Panc1 (cell line): ENCODE data around the gene PTPRK. TPM values are rescaled to one million over a fixed set of nuclear protein-coding genes. Genes with fewer than 3 reads are reported as not detected.

Source experiments
- ATAC-seq: fragments of 200-7000 bp; cut with Tn5 transposase; 2 replicates; pipeline ENCODE4 v1.9.1; 2020; ENCODE audit warnings: mild to moderate bottlenecking, moderate library complexity
- BruUV-seq: library from RNA; stranded (reverse); fragments of 400-500 nt; replicated peaks from 2 replicates; lab custom pipeline; 2021; lab: Mats Ljungman, UMichigan
- CTCF ChIA-PET: fragments of 300-600 bp; sonication (Branson Sonifier 250); formaldehyde crosslinking; loops from one replicate; lab custom pipeline; 2022; ENCODE audit warnings: antibody characterized with exemption; lab: Charles Lee
- POLR2A ChIA-PET: fragments of 300-600 bp; sonication (Branson Sonifier 250); formaldehyde crosslinking; loops from one replicate; lab custom pipeline; 2022; ENCODE audit warnings: antibody characterized with exemption; lab: Charles Lee
- DNase-seq: peaks from one replicate; pipeline ENCODE4 v3.0.0-alpha.2; 2010; ENCODE audit warnings: low read depth, low spot score
- H3K27ac ChIP-seq: 2 replicates; pipeline ENCODE4 v1.5.1; 2011; ENCODE audit warnings: mild to moderate bottlenecking, low read length, inconsistent platforms
- H3K27me3 ChIP-seq: fragments of 200-500 bp; sonication (Bioruptor generic); 2 replicates; pipeline ENCODE4 v1.6.0; 2014; ENCODE audit warnings: low read length, inconsistent platforms; ENCODE audit not compliant: control insufficient read depth, insufficient read depth
- H3K36me3 ChIP-seq: fragments of 200-500 bp; sonication (Bioruptor generic); 2 replicates; pipeline ENCODE4 v1.5.1; 2014; ENCODE audit warnings: inconsistent platforms, mild to moderate bottlenecking, low read length, moderate library complexity; ENCODE audit not compliant: control insufficient read depth, insufficient read depth
- H3K4me1 ChIP-seq: 2 replicates; pipeline ENCODE4 v1.5.1; 2011; ENCODE audit warnings: inconsistent platforms, mild to moderate bottlenecking, low read length, moderate library complexity; ENCODE audit not compliant: control insufficient read depth, insufficient read depth
- H3K4me3 ChIP-seq, 2 experiments: 2 replicates each; pipeline ENCODE4 v1.5.1; 2011 to 2012; ENCODE audit warnings: low read depth in 2 of 2, low read length in 2 of 2, mild to moderate bottlenecking in 2 of 2, inconsistent platforms in 1 of 2, moderate library complexity in 1 of 2
- H3K9me3 ChIP-seq: fragments of 200-500 bp; sonication (Bioruptor generic); 2 replicates; pipeline ENCODE4 v1.5.1; 2014; ENCODE audit warnings: low read depth, mild to moderate bottlenecking, inconsistent platforms, low read length, moderate library complexity; ENCODE audit not compliant: control insufficient read depth, insufficient read depth
- POLR2AphosphoS5 ChIP-seq: IDR thresholded peaks from 2 replicates; pipeline ENCODE4 v1.6.1; 2012; ENCODE audit warnings: mild to moderate bottlenecking, low read depth, low read length, moderate library complexity
- SIN3A ChIP-seq: IDR thresholded peaks from 2 replicates; pipeline ENCODE4 v1.6.1; 2012; ENCODE audit warnings: low read depth, mild to moderate bottlenecking, low read length, moderate library complexity, borderline replicate concordance; ENCODE audit not compliant: insufficient read depth
- TCF7L2 ChIP-seq: IDR thresholded peaks from 2 replicates; pipeline ENCODE4 v1.6.1; 2011; ENCODE audit warnings: mild to moderate bottlenecking, low read depth, low read length, inconsistent platforms
- in situ Hi-C: cut with HindIII; loops from 2 replicates; pipeline ENCODE4 v1.10.0; 2016; ENCODE audit warnings: low sequenced_read_pairs, low pct_unique_long_range_greater_than_20kb
- intact Hi-C: fragments of 100-400 bp; cut with micrococcal nuclease; formaldehyde crosslinking; loops from one replicate; pipeline ENCODE4 v1.10.0; 2022; ENCODE audit not compliant: unreplicated experiment
- total RNA-seq: library from RNA; stranded (reverse); gene quantifications from one replicate; pipeline ENCODE4 v1.2.1, GENCODE V29; 2021; ENCODE audit not compliant: unreplicated experiment
- TF ChIP-seq, protein P1 (sequence below), 2 experiments: IDR thresholded peaks; 2 replicates each; pipeline ENCODE4 v1.6.1; 2011 to 2012; ENCODE audit warnings: low read depth in 2 of 2, control low read depth in 1 of 2, low read length in 1 of 2, mild to moderate bottlenecking in 1 of 2, moderate library complexity in 1 of 2; ENCODE audit not compliant: insufficient read depth in 1 of 2
- TF ChIP-seq, protein P2 (sequence below): fragments of 450-650 bp; IDR thresholded peaks from 2 replicates; pipeline ENCODE4 v1.5.1; 2017; ENCODE audit warnings: mild to moderate bottlenecking

PTPRK gene
- total RNA-seq, 1 experiment from 2014 or later = 61.8 TPM

DNA sequence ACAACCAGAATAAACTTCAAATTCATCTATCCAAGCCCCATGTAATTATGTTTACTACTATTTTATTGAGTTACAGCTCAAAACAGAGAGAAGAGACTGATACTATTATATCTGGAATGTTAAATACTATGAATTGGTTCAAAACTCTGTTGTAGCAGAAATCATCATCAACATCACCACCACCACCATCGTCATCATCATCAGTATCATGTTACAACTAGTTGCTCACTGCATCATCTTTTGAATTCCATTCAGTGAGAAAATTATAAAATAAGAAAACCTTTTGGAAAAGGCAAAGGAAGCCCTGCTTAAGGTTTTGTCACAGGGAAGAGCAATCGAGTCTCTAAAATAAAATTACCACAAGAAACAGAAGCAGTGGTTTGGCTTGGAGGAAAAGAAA is 583.3 kb downstream of the PTPRK start:
- POLR2A ChIA-PET = no interaction called here
- intact Hi-C loops (no loop called here), in situ Hi-C loops (no loop called here)
- Histone ChIP-seq H3K27me3 (no peaks in the 10 kb centered on the region), H3K4me3 (no peak overlapping the region), H3K27ac (no peak overlapping the region), H3K36me3 (no peaks in the 10 kb centered on the region), H3K4me1 (no peaks in the 10 kb centered on the region), H3K9me3 (peaks cover 10% of the 10 kb centered on the region; the same call in 1 of the 2 replicates)
- ATAC-seq = no peak
- BruUV-seq = no TSS peak
- DNase-seq = no peak
- CTCF ChIA-PET = no interaction called here
- TF ChIP-seq, protein P1, sequence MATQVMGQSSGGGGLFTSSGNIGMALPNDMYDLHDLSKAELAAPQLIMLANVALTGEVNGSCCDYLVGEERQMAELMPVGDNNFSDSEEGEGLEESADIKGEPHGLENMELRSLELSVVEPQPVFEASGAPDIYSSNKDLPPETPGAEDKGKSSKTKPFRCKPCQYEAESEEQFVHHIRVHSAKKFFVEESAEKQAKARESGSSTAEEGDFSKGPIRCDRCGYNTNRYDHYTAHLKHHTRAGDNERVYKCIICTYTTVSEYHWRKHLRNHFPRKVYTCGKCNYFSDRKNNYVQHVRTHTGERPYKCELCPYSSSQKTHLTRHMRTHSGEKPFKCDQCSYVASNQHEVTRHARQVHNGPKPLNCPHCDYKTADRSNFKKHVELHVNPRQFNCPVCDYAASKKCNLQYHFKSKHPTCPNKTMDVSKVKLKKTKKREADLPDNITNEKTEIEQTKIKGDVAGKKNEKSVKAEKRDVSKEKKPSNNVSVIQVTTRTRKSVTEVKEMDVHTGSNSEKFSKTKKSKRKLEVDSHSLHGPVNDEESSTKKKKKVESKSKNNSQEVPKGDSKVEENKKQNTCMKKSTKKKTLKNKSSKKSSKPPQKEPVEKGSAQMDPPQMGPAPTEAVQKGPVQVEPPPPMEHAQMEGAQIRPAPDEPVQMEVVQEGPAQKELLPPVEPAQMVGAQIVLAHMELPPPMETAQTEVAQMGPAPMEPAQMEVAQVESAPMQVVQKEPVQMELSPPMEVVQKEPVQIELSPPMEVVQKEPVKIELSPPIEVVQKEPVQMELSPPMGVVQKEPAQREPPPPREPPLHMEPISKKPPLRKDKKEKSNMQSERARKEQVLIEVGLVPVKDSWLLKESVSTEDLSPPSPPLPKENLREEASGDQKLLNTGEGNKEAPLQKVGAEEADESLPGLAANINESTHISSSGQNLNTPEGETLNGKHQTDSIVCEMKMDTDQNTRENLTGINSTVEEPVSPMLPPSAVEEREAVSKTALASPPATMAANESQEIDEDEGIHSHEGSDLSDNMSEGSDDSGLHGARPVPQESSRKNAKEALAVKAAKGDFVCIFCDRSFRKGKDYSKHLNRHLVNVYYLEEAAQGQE (IDR thresholded peaks at IDR 0.05; ENCODE audit: insufficient read depth in 1 of 2, low read depth in 2 of 2, low read length in 1 of 2) = no peak
- no peak for TF ChIP-seq POLR2AphosphoS5
- TF ChIP-seq, protein P2, sequence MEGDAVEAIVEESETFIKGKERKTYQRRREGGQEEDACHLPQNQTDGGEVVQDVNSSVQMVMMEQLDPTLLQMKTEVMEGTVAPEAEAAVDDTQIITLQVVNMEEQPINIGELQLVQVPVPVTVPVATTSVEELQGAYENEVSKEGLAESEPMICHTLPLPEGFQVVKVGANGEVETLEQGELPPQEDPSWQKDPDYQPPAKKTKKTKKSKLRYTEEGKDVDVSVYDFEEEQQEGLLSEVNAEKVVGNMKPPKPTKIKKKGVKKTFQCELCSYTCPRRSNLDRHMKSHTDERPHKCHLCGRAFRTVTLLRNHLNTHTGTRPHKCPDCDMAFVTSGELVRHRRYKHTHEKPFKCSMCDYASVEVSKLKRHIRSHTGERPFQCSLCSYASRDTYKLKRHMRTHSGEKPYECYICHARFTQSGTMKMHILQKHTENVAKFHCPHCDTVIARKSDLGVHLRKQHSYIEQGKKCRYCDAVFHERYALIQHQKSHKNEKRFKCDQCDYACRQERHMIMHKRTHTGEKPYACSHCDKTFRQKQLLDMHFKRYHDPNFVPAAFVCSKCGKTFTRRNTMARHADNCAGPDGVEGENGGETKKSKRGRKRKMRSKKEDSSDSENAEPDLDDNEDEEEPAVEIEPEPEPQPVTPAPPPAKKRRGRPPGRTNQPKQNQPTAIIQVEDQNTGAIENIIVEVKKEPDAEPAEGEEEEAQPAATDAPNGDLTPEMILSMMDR = no peak
- no peak for TF ChIP-seq TCF7L2
- TF ChIP-seq SIN3A = no peak

DNA sequence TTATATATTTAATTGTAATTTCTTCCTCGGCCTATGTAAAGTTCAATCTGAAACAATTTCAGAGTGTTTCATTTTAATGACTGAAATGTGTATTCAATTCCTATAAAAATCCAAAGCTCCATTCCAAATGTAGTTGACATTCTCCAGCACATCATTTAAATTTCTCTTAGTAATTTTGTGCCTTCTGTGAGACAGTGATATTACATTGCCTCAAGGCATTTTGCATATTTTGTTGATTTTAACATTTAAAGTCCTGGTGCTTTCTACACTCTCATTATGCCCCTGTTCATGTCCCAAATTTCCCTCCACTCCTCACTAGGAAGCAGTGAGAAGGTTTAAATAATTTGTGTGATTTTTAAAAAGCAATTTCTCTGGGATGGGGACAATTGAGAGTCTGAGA is 585.4 kb downstream of the PTPRK start:
- TF ChIP-seq SIN3A (no peak), POLR2AphosphoS5 (no peak), TCF7L2 (no peak)
- TF ChIP-seq, protein P1 (IDR thresholded peaks at IDR 0.05; ENCODE audit: insufficient read depth in 1 of 2, low read depth in 2 of 2, low read length in 1 of 2) = no peak
- TF ChIP-seq, protein P2 = no peak
- no peak overlapping the region for H3K4me3 ChIP-seq
- no TSS peak for BruUV-seq
- no peaks in the 10 kb centered on the region for H3K27me3 ChIP-seq
- H3K9me3 ChIP-seq = peaks cover 10% of the 10 kb centered on the region; the same call in 1 of the 2 replicates
- no peak for ATAC-seq
- in situ Hi-C loops = no loop called here
- no peaks in the 10 kb centered on the region for H3K4me1 ChIP-seq
- ChIA-PET CTCF (no interaction called here), POLR2A (no interaction called here)
- intact Hi-C loops = no loop called here
- no peak overlapping the region for H3K27ac ChIP-seq
- no peak for DNase-seq
- H3K36me3 ChIP-seq = no peaks in the 10 kb centered on the region
